ENCODE measurements around the gene KIAA0825. TPM values are rescaled to one million over a fixed set of nuclear protein-coding genes. Genes with fewer than 3 reads are reported as not detected.

Gene KIAA0825
- total and polyA plus RNA-seq, 2 of the 8 experiments (the other 6 are each of a cell fraction or from before 2014, with no cell fraction given), result 0.60 to 1.0 TPM

DNA sequence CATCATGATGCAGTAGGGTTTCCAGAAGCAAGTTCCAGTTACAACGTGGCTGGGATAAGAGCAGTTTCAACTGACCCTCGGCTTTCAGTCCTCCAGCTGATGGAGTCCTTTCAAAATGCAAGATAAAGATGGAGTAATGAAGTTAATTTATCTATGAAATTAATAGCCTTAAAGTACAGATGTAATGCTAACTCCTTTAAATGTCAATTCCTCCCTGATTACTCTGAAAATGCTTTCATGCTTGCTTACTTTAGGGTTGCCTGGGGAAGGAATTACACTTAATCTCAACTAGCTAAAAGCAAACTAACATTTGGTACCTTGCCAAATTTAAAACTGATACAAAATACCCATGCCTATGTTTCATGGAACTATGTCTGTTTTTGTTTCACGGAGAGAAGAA is 178.4 kb downstream of the KIAA0825 start (continued):
- no peak for TF ChIP-seq BCL11A (IDR thresholded peaks at IDR 0.05; ENCODE audit: low read depth in 2 of 2, low read length in 2 of 2)
- TF ChIP-seq ATF3 (IDR thresholded peaks at IDR 0.05; ENCODE audit: insufficient read depth, low read depth, low read length), result no peak
- no peak for TF ChIP-seq CBX5 (IDR thresholded peaks at IDR 0.05; ENCODE audit: low read depth, low read length)
- TF ChIP-seq RFX5 (IDR thresholded peaks at IDR 0.05; ENCODE audit: borderline replicate concordance, low read depth, low read length), result no peak
- no peak for TF ChIP-seq CTBP2 (IDR thresholded peaks at IDR 0.05; ENCODE audit: borderline replicate concordance, insufficient read depth, insufficient read length, low read length)
- TF ChIP-seq, protein P1, sequence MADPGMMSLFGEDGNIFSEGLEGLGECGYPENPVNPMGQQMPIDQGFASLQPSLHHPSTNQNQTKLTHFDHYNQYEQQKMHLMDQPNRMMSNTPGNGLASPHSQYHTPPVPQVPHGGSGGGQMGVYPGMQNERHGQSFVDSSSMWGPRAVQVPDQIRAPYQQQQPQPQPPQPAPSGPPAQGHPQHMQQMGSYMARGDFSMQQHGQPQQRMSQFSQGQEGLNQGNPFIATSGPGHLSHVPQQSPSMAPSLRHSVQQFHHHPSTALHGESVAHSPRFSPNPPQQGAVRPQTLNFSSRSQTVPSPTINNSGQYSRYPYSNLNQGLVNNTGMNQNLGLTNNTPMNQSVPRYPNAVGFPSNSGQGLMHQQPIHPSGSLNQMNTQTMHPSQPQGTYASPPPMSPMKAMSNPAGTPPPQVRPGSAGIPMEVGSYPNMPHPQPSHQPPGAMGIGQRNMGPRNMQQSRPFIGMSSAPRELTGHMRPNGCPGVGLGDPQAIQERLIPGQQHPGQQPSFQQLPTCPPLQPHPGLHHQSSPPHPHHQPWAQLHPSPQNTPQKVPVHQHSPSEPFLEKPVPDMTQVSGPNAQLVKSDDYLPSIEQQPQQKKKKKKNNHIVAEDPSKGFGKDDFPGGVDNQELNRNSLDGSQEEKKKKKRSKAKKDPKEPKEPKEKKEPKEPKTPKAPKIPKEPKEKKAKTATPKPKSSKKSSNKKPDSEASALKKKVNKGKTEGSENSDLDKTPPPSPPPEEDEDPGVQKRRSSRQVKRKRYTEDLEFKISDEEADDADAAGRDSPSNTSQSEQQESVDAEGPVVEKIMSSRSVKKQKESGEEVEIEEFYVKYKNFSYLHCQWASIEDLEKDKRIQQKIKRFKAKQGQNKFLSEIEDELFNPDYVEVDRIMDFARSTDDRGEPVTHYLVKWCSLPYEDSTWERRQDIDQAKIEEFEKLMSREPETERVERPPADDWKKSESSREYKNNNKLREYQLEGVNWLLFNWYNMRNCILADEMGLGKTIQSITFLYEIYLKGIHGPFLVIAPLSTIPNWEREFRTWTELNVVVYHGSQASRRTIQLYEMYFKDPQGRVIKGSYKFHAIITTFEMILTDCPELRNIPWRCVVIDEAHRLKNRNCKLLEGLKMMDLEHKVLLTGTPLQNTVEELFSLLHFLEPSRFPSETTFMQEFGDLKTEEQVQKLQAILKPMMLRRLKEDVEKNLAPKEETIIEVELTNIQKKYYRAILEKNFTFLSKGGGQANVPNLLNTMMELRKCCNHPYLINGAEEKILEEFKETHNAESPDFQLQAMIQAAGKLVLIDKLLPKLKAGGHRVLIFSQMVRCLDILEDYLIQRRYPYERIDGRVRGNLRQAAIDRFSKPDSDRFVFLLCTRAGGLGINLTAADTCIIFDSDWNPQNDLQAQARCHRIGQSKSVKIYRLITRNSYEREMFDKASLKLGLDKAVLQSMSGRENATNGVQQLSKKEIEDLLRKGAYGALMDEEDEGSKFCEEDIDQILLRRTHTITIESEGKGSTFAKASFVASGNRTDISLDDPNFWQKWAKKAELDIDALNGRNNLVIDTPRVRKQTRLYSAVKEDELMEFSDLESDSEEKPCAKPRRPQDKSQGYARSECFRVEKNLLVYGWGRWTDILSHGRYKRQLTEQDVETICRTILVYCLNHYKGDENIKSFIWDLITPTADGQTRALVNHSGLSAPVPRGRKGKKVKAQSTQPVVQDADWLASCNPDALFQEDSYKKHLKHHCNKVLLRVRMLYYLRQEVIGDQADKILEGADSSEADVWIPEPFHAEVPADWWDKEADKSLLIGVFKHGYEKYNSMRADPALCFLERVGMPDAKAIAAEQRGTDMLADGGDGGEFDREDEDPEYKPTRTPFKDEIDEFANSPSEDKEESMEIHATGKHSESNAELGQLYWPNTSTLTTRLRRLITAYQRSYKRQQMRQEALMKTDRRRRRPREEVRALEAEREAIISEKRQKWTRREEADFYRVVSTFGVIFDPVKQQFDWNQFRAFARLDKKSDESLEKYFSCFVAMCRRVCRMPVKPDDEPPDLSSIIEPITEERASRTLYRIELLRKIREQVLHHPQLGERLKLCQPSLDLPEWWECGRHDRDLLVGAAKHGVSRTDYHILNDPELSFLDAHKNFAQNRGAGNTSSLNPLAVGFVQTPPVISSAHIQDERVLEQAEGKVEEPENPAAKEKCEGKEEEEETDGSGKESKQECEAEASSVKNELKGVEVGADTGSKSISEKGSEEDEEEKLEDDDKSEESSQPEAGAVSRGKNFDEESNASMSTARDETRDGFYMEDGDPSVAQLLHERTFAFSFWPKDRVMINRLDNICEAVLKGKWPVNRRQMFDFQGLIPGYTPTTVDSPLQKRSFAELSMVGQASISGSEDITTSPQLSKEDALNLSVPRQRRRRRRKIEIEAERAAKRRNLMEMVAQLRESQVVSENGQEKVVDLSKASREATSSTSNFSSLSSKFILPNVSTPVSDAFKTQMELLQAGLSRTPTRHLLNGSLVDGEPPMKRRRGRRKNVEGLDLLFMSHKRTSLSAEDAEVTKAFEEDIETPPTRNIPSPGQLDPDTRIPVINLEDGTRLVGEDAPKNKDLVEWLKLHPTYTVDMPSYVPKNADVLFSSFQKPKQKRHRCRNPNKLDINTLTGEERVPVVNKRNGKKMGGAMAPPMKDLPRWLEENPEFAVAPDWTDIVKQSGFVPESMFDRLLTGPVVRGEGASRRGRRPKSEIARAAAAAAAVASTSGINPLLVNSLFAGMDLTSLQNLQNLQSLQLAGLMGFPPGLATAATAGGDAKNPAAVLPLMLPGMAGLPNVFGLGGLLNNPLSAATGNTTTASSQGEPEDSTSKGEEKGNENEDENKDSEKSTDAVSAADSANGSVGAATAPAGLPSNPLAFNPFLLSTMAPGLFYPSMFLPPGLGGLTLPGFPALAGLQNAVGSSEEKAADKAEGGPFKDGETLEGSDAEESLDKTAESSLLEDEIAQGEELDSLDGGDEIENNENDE (IDR thresholded peaks at IDR 0.05; ENCODE audit: insufficient replicate concordance, low read length), result no peak
- TF ChIP-seq, protein P2, sequence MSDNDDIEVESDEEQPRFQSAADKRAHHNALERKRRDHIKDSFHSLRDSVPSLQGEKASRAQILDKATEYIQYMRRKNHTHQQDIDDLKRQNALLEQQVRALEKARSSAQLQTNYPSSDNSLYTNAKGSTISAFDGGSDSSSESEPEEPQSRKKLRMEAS (IDR thresholded peaks at IDR 0.05), result no peak
